Adipocyte (in vitro differentiated cells): ENCODE data around the gene ENG.
A peak's percentile ranks its signal among the peaks of the same experiment; 100 is the strongest.
"Not testable (repeated sequence)": the region's sequence is repeated elsewhere in the genome, so short reads cannot be mapped to it uniquely, and the experiment has no call there.

Experiments used
- DNase-seq: peaks from one replicate; pipeline ENCODE4 v3.0.0-alpha.2; 2015; ENCODE audit warnings: low read depth
- H3K27me3 ChIP-seq: replicated peaks from 2 replicates; pipeline ENCODE4 v1.7.0; 2013; ENCODE audit warnings: mild to moderate bottlenecking, low read length, moderate library complexity; ENCODE audit not compliant: control insufficient read depth, insufficient read depth
- H3K36me3 ChIP-seq: 2 replicates; pipeline ENCODE4 v1.7.0; 2013; ENCODE audit warnings: low read length, mild to moderate bottlenecking, moderate library complexity; ENCODE audit not compliant: control insufficient read depth, insufficient read depth, severe bottlenecking
- H3K4me1 ChIP-seq: 2 replicates; pipeline ENCODE4 v1.7.0; 2013; ENCODE audit warnings: mild to moderate bottlenecking, low read length, moderate library complexity; ENCODE audit not compliant: control insufficient read depth, insufficient read depth
- H3K4me3 ChIP-seq: 2 replicates; pipeline ENCODE4 v1.7.0; 2013; ENCODE audit warnings: mild to moderate bottlenecking, low read length, moderate library complexity
- H3K9ac ChIP-seq: 2 replicates; pipeline ENCODE4 v1.7.0; 2013; ENCODE audit warnings: mild to moderate bottlenecking, low read length, moderate library complexity
- H3K9me3 ChIP-seq: 2 replicates; pipeline ENCODE4 v1.7.0; 2013; ENCODE audit warnings: mild to moderate bottlenecking, low read length, moderate library complexity; ENCODE audit not compliant: control insufficient read depth

The ENG gene

GRCh38 chr9:127876764-127877562, 22.5 kb upstream of the ENG start:
- Histone ChIP-seq H3K4me3 (peak overlapping the region; percentile 85), H3K36me3 (peaks cover 12% of the 10 kb centered on the region), H3K4me1 (peaks cover 48% of the 10 kb centered on the region), H3K9ac (peak overlapping the region; percentile 93), H3K27me3 (no peaks in the 10 kb centered on the region), H3K9me3 (no peaks in the 10 kb centered on the region)
- no peak for DNase-seq

- H3K4me3 ChIP-seq = peak overlapping the region; percentile 85
These were observed 21.7 kb upstream of the ENG start for GRCh38 chr9:127876026-127876763.

GRCh38 chr9:127875306-127875966, 21.0 kb upstream of the ENG start:
- Histone ChIP-seq H3K4me1 (peaks cover 48% of the 10 kb centered on the region), H3K4me3 (peak overlapping the region; percentile 54), H3K36me3 (peaks cover 27% of the 10 kb centered on the region), H3K9ac (peak overlapping the region; percentile 77), H3K27me3 (no peaks in the 10 kb centered on the region), H3K9me3 (no peaks in the 10 kb centered on the region)
- DNase-seq = peak; percentile 76

More at GRCh38 chr9:127876026-127876763, 21.7 kb upstream of the ENG start:
- Histone ChIP-seq H3K4me1 (peaks cover 48% of the 10 kb centered on the region), H3K36me3 (peaks cover 19% of the 10 kb centered on the region), H3K9ac (peak overlapping the region; percentile 93), H3K27me3 (no peaks in the 10 kb centered on the region), H3K9me3 (no peaks in the 10 kb centered on the region)
- DNase-seq = no peak

GRCh38 chr9:127874301-127875221, 20.1 kb upstream of the ENG start:
- DNase-seq = no peak
- Histone ChIP-seq H3K36me3 (peaks cover 31% of the 10 kb centered on the region), H3K4me1 (peaks cover 51% of the 10 kb centered on the region), H3K9me3 (no peaks in the 10 kb centered on the region), H3K9ac (peak overlapping the region; percentile 77), H3K4me3 (peak overlapping the region; percentile 54), H3K27me3 (no peaks in the 10 kb centered on the region)

GRCh38 chr9:127873886-127874285, 19.4 kb upstream of the ENG start:
- Histone ChIP-seq H3K4me3 (peak overlapping the region; percentile 54), H3K36me3 (peaks cover 38% of the 10 kb centered on the region), H3K4me1 (peaks cover 51% of the 10 kb centered on the region), H3K9ac (peak overlapping the region; percentile 77), H3K27me3 (no peaks in the 10 kb centered on the region), H3K9me3 (no peaks in the 10 kb centered on the region)
- DNase-seq = peak; percentile 23

GRCh38 chr9:127873223-127873691, 18.8 kb upstream of the ENG start:
- peaks cover 48% of the 10 kb centered on the region for H3K4me1 ChIP-seq

GRCh38 chr9:127872369-127873222, 18.1 kb upstream of the ENG start:
- Histone ChIP-seq H3K9ac (no peak overlapping the region), H3K4me1 (peaks cover 42% of the 10 kb centered on the region), H3K36me3 (peaks cover 49% of the 10 kb centered on the region), H3K9me3 (no peaks in the 10 kb centered on the region), H3K4me3 (no peak overlapping the region), H3K27me3 (no peaks in the 10 kb centered on the region)
- DNase-seq = no peak

More at GRCh38 chr9:127873223-127873691, 18.8 kb upstream of the ENG start:
- Histone ChIP-seq H3K4me3 (no peak overlapping the region), H3K9ac (peak overlapping the region; percentile 77), H3K9me3 (no peaks in the 10 kb centered on the region), H3K36me3 (peaks cover 43% of the 10 kb centered on the region), H3K27me3 (no peaks in the 10 kb centered on the region)
- no peak for DNase-seq

GRCh38 chr9:127871531-127871930, 17.1 kb upstream of the ENG start:
- Histone ChIP-seq H3K9ac (no peak overlapping the region), H3K36me3 (peaks cover 54% of the 10 kb centered on the region)

GRCh38 chr9:127870887-127871286, 16.4 kb upstream of the ENG start:
- Histone ChIP-seq H3K27me3 (no peaks in the 10 kb centered on the region), H3K9ac (no peak overlapping the region), H3K36me3 (peaks cover 55% of the 10 kb centered on the region), H3K4me1 (peaks cover 29% of the 10 kb centered on the region), H3K4me3 (no peak overlapping the region), H3K9me3 (no peaks in the 10 kb centered on the region)
- no peak for DNase-seq

More at GRCh38 chr9:127871531-127871930, 17.1 kb upstream of the ENG start:
- DNase-seq = no peak
- H3K4me3 ChIP-seq = no peak overlapping the region
- H3K27me3 ChIP-seq = no peaks in the 10 kb centered on the region
- no peaks in the 10 kb centered on the region for H3K9me3 ChIP-seq
- peaks cover 34% of the 10 kb centered on the region for H3K4me1 ChIP-seq

- not testable (repeated sequence) for H3K4me3 ChIP-seq, H3K9ac ChIP-seq, DNase-seq, H3K9me3 ChIP-seq, H3K27me3 ChIP-seq
- peaks cover 21% of the 10 kb centered on the region for H3K4me1 ChIP-seq
- peaks cover 57% of the 10 kb centered on the region for H3K36me3 ChIP-seq
These were observed 15.7 kb upstream of the ENG start for GRCh38 chr9:127870153-127870491.
